ENCODE measurements around the gene GJA3.

GJA3 gene

GRCh38 chr13:20186771-20187170 is 25.9 kb upstream of the GJA3 start:
- no peaks in the 10 kb centered on the region; the same call in 1 of the 2 replicates for H3K9me3 ChIP-seq
- TF ChIP-seq CTCF (IDR thresholded peaks at IDR 0.05; ENCODE audit: low read depth, low read length), result no peak
- no peak overlapping the region for H3K4me3 ChIP-seq (ENCODE audit: low read depth, low read length)
- no peak for DNase-seq
- H3K36me3 ChIP-seq, result no peaks in the 10 kb centered on the region
- H3K4me1 ChIP-seq, result no peaks in the 10 kb centered on the region
- H3K27me3 ChIP-seq, result peaks cover 86% of the 10 kb centered on the region

- Histone ChIP-seq H3K9me3 (no peaks in the 10 kb centered on the region; the same call in 1 of the 2 replicates), H3K27me3 (peaks cover 85% of the 10 kb centered on the region), H3K4me3 (ENCODE audit: low read depth, low read length) (no peak overlapping the region), H3K36me3 (no peaks in the 10 kb centered on the region), H3K4me1 (no peaks in the 10 kb centered on the region)
- DNase-seq, result no peak
- TF ChIP-seq CTCF (IDR thresholded peaks at IDR 0.05; ENCODE audit: low read depth, low read length), result no peak
Observed at GRCh38 chr13:20185366-20186056, 24.7 kb upstream of the GJA3 start.

- DNase-seq, result peak; percentile 58
- Histone ChIP-seq H3K36me3 (no peaks in the 10 kb centered on the region), H3K9me3 (no peaks in the 10 kb centered on the region), H3K4me1 (no peaks in the 10 kb centered on the region), H3K4me3 (ENCODE audit: low read depth, low read length) (no peak overlapping the region), H3K27me3 (peaks cover 81% of the 10 kb centered on the region)
- TF ChIP-seq CTCF (IDR thresholded peaks at IDR 0.05; ENCODE audit: low read depth, low read length), result peak; percentile 92
Observed at GRCh38 chr13:20182231-20182846, 21.5 kb upstream of the GJA3 start.

- Histone ChIP-seq H3K9me3 (no peaks in the 10 kb centered on the region), H3K4me3 (ENCODE audit: low read depth, low read length) (no peak overlapping the region), H3K4me1 (no peaks in the 10 kb centered on the region), H3K36me3 (no peaks in the 10 kb centered on the region), H3K27me3 (peaks cover 75% of the 10 kb centered on the region)
- no peak for TF ChIP-seq CTCF (IDR thresholded peaks at IDR 0.05; ENCODE audit: low read depth, low read length)
- DNase-seq, result no peak
Observed at GRCh38 chr13:20181188-20181587, 20.3 kb upstream of the GJA3 start.

GRCh38 chr13:20178156-20178555 is 17.3 kb upstream of the GJA3 start:
- Histone ChIP-seq H3K4me1 (no peaks in the 10 kb centered on the region; the same call in 1 of the 2 replicates), H3K4me3 (ENCODE audit: low read depth, low read length) (no peak overlapping the region), H3K9me3 (no peaks in the 10 kb centered on the region), H3K36me3 (no peaks in the 10 kb centered on the region), H3K27me3 (peaks cover 46% of the 10 kb centered on the region)
- TF ChIP-seq CTCF (IDR thresholded peaks at IDR 0.05; ENCODE audit: low read depth, low read length), result no peak
- DNase-seq, result no peak

Data from BE2C (cell line).